BLaER1 treated with 17β-estradiol and CSF1 and Interleukin-3, amounts not matched to agents 10 nM and 100 nM (cell line): ENCODE measurements around the gene SYNDIG1.

Experiments
- H3K27ac ChIP-seq, 11 experiments: shearing (Covaris generic); formaldehyde crosslinking; 2 replicates each; pipeline ENCODE4 v1.8.1; 2022
- H3K27me3 ChIP-seq, 11 experiments: shearing (Covaris generic); formaldehyde crosslinking; 2 replicates each; pipeline ENCODE4 v1.8.1; 2022
- H3K36me3 ChIP-seq, 11 experiments: shearing (Covaris generic); formaldehyde crosslinking; 2 replicates each; pipeline ENCODE4 v1.8.1; 2022
- H3K4me1 ChIP-seq, 10 experiments: shearing (Covaris generic); formaldehyde crosslinking; 2 replicates each; pipeline ENCODE4 v1.8.1; 2022
- H3K4me2 ChIP-seq, 11 experiments: shearing (Covaris generic); formaldehyde crosslinking; 2 replicates each; pipeline ENCODE4 v1.8.1; 2022
- H3K4me3 ChIP-seq, 10 experiments: shearing (Covaris generic); formaldehyde crosslinking; 2 replicates each; pipeline ENCODE4 v1.8.1; 2022
- H3K9ac ChIP-seq, 11 experiments: shearing (Covaris generic); formaldehyde crosslinking; 2 replicates each; pipeline ENCODE4 v1.8.1; 2022
- H3K9me3 ChIP-seq, 11 experiments: shearing (Covaris generic); formaldehyde crosslinking; replicated peaks in 1 of 11; 2 replicates each; pipeline ENCODE4 v1.8.1; 2022
- H4K20me1 ChIP-seq, 11 experiments: shearing (Covaris generic); formaldehyde crosslinking; 2 replicates each; pipeline ENCODE4 v1.8.1; 2022
- Cebpa-rat ChIP-seq, 11 experiments: shearing (Covaris generic); IDR thresholded peaks; 2 replicates each; pipeline ENCODE4 v1.8.1; 2022

The SYNDIG1 gene

GRCh38 chr20:24705486-24705885 is 236.1 kb downstream of the SYNDIG1 start:
- Histone ChIP-seq H3K27ac (no peak overlapping the region), H3K4me3 (no peak overlapping the region), H3K4me1 (peaks cover 0 to under 1% (median 0%) of the 10 kb centered on the region in 10 experiments; a peak in 2 of 20 replicates), H3K27me3 (no peaks in the 10 kb centered on the region), H3K9ac (no peak overlapping the region), H3K4me2 (no peak overlapping the region), H3K36me3 (no peaks in the 10 kb centered on the region), H3K9me3 (no peaks in the 10 kb centered on the region), H4K20me1 (no peaks in the 10 kb centered on the region)
- no peak for TF ChIP-seq Cebpa-rat (IDR thresholded peaks at IDR 0.05)

GRCh38 chr20:24708411-24709295 is 239.2 kb downstream of the SYNDIG1 start:
- H3K36me3 ChIP-seq: no peaks in the 10 kb centered on the region
- H3K4me2 ChIP-seq: no peak overlapping the region
- no peak overlapping the region for H3K27ac ChIP-seq
- H3K27me3 ChIP-seq: no peaks in the 10 kb centered on the region
- no peak overlapping the region for H3K4me3 ChIP-seq
- TF ChIP-seq Cebpa-rat (IDR thresholded peaks at IDR 0.05): no peak
- H3K4me1 ChIP-seq: no peaks in the 10 kb centered on the region
- peaks cover 7 to 19% (median 10%) of the 10 kb centered on the region in 11 experiments; a peak in 21 of 22 replicates for H3K9me3 ChIP-seq
- no peak overlapping the region for H3K9ac ChIP-seq
- no peaks in the 10 kb centered on the region for H4K20me1 ChIP-seq
